Adipocyte (in vitro differentiated cells): Measurements from ENCODE around the gene FN3K.

Source experiments
- DNase-seq: peaks from one replicate; pipeline ENCODE4 v3.0.0-alpha.2; 2015; ENCODE audit warnings: low read depth
- H3K27me3 ChIP-seq: replicated peaks from 2 replicates; pipeline ENCODE4 v1.7.0; 2013; ENCODE audit warnings: mild to moderate bottlenecking, low read length, moderate library complexity; ENCODE audit not compliant: control insufficient read depth, insufficient read depth
- H3K36me3 ChIP-seq: 2 replicates; pipeline ENCODE4 v1.7.0; 2013; ENCODE audit warnings: low read length, mild to moderate bottlenecking, moderate library complexity; ENCODE audit not compliant: control insufficient read depth, insufficient read depth, severe bottlenecking
- H3K4me1 ChIP-seq: 2 replicates; pipeline ENCODE4 v1.7.0; 2013; ENCODE audit warnings: mild to moderate bottlenecking, low read length, moderate library complexity; ENCODE audit not compliant: control insufficient read depth, insufficient read depth
- H3K4me3 ChIP-seq: 2 replicates; pipeline ENCODE4 v1.7.0; 2013; ENCODE audit warnings: mild to moderate bottlenecking, low read length, moderate library complexity
- H3K9ac ChIP-seq: 2 replicates; pipeline ENCODE4 v1.7.0; 2013; ENCODE audit warnings: mild to moderate bottlenecking, low read length, moderate library complexity
- H3K9me3 ChIP-seq: 2 replicates; pipeline ENCODE4 v1.7.0; 2013; ENCODE audit warnings: mild to moderate bottlenecking, low read length, moderate library complexity; ENCODE audit not compliant: control insufficient read depth

FN3K gene

GRCh38 chr17:82794781-82795482 is 59.5 kb downstream of the FN3K start:
- no peak overlapping the region for H3K4me3 ChIP-seq
- no peak for DNase-seq
- H3K36me3 ChIP-seq, result peaks cover 3% of the 10 kb centered on the region
- no peak overlapping the region for H3K9ac ChIP-seq
- H3K4me1 ChIP-seq, result peaks cover 13% of the 10 kb centered on the region
- H3K9me3 ChIP-seq, result no peaks in the 10 kb centered on the region
- H3K27me3 ChIP-seq, result no peaks in the 10 kb centered on the region

- Histone ChIP-seq H3K4me1 (peaks cover 13% of the 10 kb centered on the region), H3K4me3 (no peak overlapping the region), H3K9ac (no peak overlapping the region), H3K36me3 (peaks cover 3% of the 10 kb centered on the region), H3K9me3 (no peaks in the 10 kb centered on the region), H3K27me3 (no peaks in the 10 kb centered on the region)
- no peak for DNase-seq
Observed at GRCh38 chr17:82795615-82796014, 60.2 kb downstream of the FN3K start.

- no peak for DNase-seq
- no peak overlapping the region for H3K9ac ChIP-seq
- no peaks in the 10 kb centered on the region for H3K9me3 ChIP-seq
- peaks cover 3% of the 10 kb centered on the region for H3K36me3 ChIP-seq
- H3K27me3 ChIP-seq, result no peaks in the 10 kb centered on the region
- H3K4me1 ChIP-seq, result peaks cover 8% of the 10 kb centered on the region
- H3K4me3 ChIP-seq, result no peak overlapping the region
Observed at GRCh38 chr17:82797061-82797460, 61.6 kb downstream of the FN3K start.

GRCh38 chr17:82798752-82799151 is 63.3 kb downstream of the FN3K start:
- DNase-seq, result no peak
- Histone ChIP-seq H3K27me3 (no peaks in the 10 kb centered on the region), H3K4me3 (no peak overlapping the region), H3K9me3 (no peaks in the 10 kb centered on the region), H3K36me3 (peaks cover 3% of the 10 kb centered on the region), H3K9ac (no peak overlapping the region), H3K4me1 (peaks cover 10% of the 10 kb centered on the region)

DNA sequence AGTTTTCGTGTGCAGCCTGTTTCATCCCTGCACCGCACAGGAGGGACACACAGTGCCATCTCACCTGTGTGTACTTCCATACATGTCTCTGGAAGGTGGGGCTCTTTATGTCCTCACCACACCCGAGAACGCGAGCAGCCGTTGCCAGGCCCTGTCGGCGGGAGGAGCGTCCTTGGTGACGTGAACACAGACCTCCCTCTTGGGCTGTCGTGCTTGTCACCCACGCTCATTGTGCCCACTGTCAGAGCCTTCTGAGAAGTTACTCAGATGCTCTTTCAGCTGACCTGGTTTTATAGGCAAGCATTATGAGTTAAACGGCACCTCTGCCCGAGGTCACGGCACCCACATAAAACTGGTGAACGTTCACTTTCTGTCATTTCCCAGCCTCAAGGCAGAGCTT is 64.2 kb downstream of the FN3K start:
- DNase-seq, result no peak
- Histone ChIP-seq H3K4me3 (no peak overlapping the region), H3K9me3 (no peaks in the 10 kb centered on the region), H3K4me1 (peaks cover 7% of the 10 kb centered on the region), H3K27me3 (no peaks in the 10 kb centered on the region), H3K9ac (no peak overlapping the region), H3K36me3 (peaks cover 3% of the 10 kb centered on the region)
